NB4 (cell line): Measurements from ENCODE around the gene SYDE2.

Source experiments
- DNase-seq: peaks from one replicate; pipeline ENCODE4 v3.0.0; 2010; ENCODE audit warnings: low read depth
- H3K4me3 ChIP-seq: one replicate; pipeline ENCODE4 v1.5.1; 2011; ENCODE audit warnings: mild to moderate bottlenecking, low read depth, low read length, moderate library complexity
- CTCF ChIP-seq: IDR thresholded peaks from one replicate; pipeline ENCODE4 v1.5.1; 2012; ENCODE audit warnings: low read depth, low read length
- MAX ChIP-seq: IDR thresholded peaks from 2 replicates; pipeline ENCODE4 v1.6.1; 2011; ENCODE audit warnings: low read depth, low read length
- MYC ChIP-seq: IDR thresholded peaks from 2 replicates; pipeline ENCODE4 v1.6.1; 2011; ENCODE audit warnings: low read depth, low read length
- POLR2A ChIP-seq: IDR thresholded peaks from 2 replicates; pipeline ENCODE4 v1.6.1; 2011; ENCODE audit warnings: mild to moderate bottlenecking; ENCODE audit not compliant: insufficient read length; ENCODE audit errors: extremely low read depth

SYDE2 gene

GRCh38 chr1:85220756-85221201, 20.0 kb upstream of the SYDE2 start:
- no peak overlapping the region for H3K4me3 ChIP-seq
- no peak for DNase-seq
- no peak for TF ChIP-seq CTCF
- no peak for TF ChIP-seq MAX
- no peak for TF ChIP-seq POLR2A
- TF ChIP-seq MYC, result no peak

- H3K4me3 ChIP-seq, result no peak overlapping the region
- no peak for DNase-seq
- TF ChIP-seq POLR2A, result no peak
- TF ChIP-seq CTCF, result no peak
- no peak for TF ChIP-seq MYC
- TF ChIP-seq MAX, result no peak
These were observed 19.2 kb upstream of the SYDE2 start for GRCh38 chr1:85219853-85220610.

- no peak for TF ChIP-seq POLR2A
- TF ChIP-seq CTCF, result no peak
- no peak for TF ChIP-seq MYC
- no peak for TF ChIP-seq MAX
- DNase-seq, result no peak
- no peak overlapping the region for H3K4me3 ChIP-seq
These were observed 15.9 kb upstream of the SYDE2 start for GRCh38 chr1:85216697-85217096.

GRCh38 chr1:85214654-85215053, 13.8 kb upstream of the SYDE2 start:
- no peak overlapping the region for H3K4me3 ChIP-seq
- DNase-seq, result no peak
- TF ChIP-seq MAX (no peak), POLR2A (no peak), MYC (no peak)

- H3K4me3 ChIP-seq, result no peak overlapping the region
- no peak for DNase-seq
- TF ChIP-seq MYC, result no peak
- no peak for TF ChIP-seq MAX
These were observed 7.7 kb upstream of the SYDE2 start for GRCh38 chr1:85208488-85208887.

GRCh38 chr1:85203573-85204171, 2.9 kb upstream of the SYDE2 start:
- no peak for DNase-seq
- no peak overlapping the region for H3K4me3 ChIP-seq

More at GRCh38 chr1:85203573-85204171, 2.9 kb upstream of the SYDE2 start:
- TF ChIP-seq CTCF (no peak), POLR2A (no peak), MAX (no peak), MYC (no peak)
